ENCODE data around the gene CACNB2.

DNA sequence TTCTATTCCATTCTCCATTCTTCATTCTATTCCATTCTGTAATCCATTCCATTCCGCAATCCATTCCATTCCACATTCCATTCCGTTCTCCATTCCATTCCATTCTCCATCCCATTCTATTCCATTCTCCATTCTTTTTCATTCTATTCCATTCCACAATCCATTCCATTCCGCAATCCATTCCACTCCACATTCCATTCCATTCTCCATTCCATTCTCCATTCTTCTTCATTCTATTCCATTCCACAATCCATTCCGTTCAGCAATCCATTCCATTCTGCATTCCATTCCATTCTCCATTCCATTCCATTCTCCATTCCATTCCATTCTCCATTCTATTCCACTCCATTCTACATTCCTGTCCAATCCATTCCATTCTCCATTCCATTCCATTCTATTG is 426.0 kb downstream of the CACNB2 start:
- no peak for TF ChIP-seq CTCF (IDR thresholded peaks at IDR 0.05)
- TF ChIP-seq, protein P1, sequence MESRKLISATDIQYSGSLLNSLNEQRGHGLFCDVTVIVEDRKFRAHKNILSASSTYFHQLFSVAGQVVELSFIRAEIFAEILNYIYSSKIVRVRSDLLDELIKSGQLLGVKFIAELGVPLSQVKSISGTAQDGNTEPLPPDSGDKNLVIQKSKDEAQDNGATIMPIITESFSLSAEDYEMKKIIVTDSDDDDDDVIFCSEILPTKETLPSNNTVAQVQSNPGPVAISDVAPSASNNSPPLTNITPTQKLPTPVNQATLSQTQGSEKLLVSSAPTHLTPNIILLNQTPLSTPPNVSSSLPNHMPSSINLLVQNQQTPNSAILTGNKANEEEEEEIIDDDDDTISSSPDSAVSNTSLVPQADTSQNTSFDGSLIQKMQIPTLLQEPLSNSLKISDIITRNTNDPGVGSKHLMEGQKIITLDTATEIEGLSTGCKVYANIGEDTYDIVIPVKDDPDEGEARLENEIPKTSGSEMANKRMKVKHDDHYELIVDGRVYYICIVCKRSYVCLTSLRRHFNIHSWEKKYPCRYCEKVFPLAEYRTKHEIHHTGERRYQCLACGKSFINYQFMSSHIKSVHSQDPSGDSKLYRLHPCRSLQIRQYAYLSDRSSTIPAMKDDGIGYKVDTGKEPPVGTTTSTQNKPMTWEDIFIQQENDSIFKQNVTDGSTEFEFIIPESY (IDR thresholded peaks at IDR 0.05; ENCODE audit: borderline replicate concordance, low read depth): no peak
- TF ChIP-seq RAD21 (IDR thresholded peaks at IDR 0.05; ENCODE audit: low read length): no peak
- TF ChIP-seq TCF12 (IDR thresholded peaks at IDR 0.05): no peak
- TF ChIP-seq, protein P2, sequence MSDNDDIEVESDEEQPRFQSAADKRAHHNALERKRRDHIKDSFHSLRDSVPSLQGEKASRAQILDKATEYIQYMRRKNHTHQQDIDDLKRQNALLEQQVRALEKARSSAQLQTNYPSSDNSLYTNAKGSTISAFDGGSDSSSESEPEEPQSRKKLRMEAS (IDR thresholded peaks at IDR 0.05; ENCODE audit: low read depth): no peak
- no peak for TF ChIP-seq MXI1 (IDR thresholded peaks at IDR 0.05; ENCODE audit: low read depth, low read length)
- no peak for TF ChIP-seq CHD2 (IDR thresholded peaks at IDR 0.05; ENCODE audit: low read length, partially characterized antibody)
- no peak for TF ChIP-seq SIN3A (IDR thresholded peaks at IDR 0.05; ENCODE audit: borderline replicate concordance, low read depth, low read length)
- TF ChIP-seq NRF1 (IDR thresholded peaks at IDR 0.05; ENCODE audit: low read depth, low read length): no peak
- no peak for TF ChIP-seq TEAD4 (IDR thresholded peaks at IDR 0.05; ENCODE audit: borderline replicate concordance, insufficient read depth)
- no peak for TF ChIP-seq YY1 (IDR thresholded peaks at IDR 0.05; ENCODE audit: low read depth)
- TF ChIP-seq, protein P3, sequence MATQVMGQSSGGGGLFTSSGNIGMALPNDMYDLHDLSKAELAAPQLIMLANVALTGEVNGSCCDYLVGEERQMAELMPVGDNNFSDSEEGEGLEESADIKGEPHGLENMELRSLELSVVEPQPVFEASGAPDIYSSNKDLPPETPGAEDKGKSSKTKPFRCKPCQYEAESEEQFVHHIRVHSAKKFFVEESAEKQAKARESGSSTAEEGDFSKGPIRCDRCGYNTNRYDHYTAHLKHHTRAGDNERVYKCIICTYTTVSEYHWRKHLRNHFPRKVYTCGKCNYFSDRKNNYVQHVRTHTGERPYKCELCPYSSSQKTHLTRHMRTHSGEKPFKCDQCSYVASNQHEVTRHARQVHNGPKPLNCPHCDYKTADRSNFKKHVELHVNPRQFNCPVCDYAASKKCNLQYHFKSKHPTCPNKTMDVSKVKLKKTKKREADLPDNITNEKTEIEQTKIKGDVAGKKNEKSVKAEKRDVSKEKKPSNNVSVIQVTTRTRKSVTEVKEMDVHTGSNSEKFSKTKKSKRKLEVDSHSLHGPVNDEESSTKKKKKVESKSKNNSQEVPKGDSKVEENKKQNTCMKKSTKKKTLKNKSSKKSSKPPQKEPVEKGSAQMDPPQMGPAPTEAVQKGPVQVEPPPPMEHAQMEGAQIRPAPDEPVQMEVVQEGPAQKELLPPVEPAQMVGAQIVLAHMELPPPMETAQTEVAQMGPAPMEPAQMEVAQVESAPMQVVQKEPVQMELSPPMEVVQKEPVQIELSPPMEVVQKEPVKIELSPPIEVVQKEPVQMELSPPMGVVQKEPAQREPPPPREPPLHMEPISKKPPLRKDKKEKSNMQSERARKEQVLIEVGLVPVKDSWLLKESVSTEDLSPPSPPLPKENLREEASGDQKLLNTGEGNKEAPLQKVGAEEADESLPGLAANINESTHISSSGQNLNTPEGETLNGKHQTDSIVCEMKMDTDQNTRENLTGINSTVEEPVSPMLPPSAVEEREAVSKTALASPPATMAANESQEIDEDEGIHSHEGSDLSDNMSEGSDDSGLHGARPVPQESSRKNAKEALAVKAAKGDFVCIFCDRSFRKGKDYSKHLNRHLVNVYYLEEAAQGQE (IDR thresholded peaks at IDR 0.05; ENCODE audit: low read depth, low read length): no peak
